ENCODE measurements around the gene NECAB3. TPM values are rescaled to one million over a fixed set of nuclear protein-coding genes. Genes with fewer than 3 reads are reported as not detected.

Gene NECAB3
- total and polyA plus RNA-seq, 2 of the 13 experiments (the other 11 are each of a cell fraction or from before 2014, with no cell fraction given): 61.5 to 65.5 TPM

DNA sequence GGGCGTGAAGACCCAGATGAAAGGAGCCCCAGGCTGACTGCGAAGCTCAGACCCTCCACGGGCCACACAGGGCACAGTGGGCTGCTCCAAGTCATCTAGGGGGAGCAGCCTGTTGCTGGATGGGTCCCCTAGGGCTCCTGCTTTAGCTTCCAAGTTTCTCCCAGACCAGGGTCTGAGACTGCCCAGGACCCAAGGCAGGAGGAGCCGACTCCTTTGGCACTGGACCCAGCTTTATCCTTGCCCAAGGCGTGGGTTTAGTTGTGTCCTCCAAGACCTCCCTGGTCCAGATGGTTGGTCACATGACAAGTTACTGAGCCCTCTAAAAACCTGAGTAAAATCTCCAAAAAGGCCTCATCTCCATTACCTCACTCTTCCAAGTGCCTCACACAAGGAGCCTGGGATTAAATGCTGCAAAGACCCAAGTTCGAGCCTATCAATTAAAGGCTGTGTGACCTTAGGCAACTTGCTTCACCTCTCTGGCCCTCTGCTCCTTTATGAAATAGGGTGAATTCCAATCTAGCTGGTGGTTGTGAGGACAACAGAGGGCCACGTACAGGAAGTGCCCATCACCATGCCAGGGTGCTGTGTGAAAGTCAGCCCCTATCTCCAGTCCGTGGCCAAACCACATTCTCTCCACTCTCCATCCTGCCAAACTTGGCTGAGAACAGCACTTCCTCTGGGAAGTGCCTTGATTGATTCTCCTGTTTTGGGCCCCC is 2.5 kb downstream of the NECAB3 start:
- 96% methylated on average over 6 of the region's 8 CpGs for WGBS (ENCODE audit: low lambda C conversion rate)
- Histone ChIP-seq H3K4me3 (replicated peaks in 1 of 3; ENCODE audit: insufficient read depth in 1 of 3, low read depth in 2 of 3, low read length in 3 of 3) (peak overlapping the region in 1 of 3 experiments; percentile 96; a peak in 1 of 6 replicates), H3K36me3 (replicated peaks in 1 of 2; ENCODE audit: control insufficient read depth in 1 of 2, insufficient read depth in 2 of 2, low read length in 2 of 2) (peaks cover 16 to 41% of the 10 kb centered on the region in 2 experiments), H3K9me3 (ENCODE audit: low read length) (no peaks in the 10 kb centered on the region), H4K20me1 (ENCODE audit: insufficient read depth, low read length) (0 out of 2 replicates have a peak, but pooled peaks cover 3% of the 10 kb centered on the region), H3K79me2 (ENCODE audit: insufficient read depth, low read length) (peaks cover 24% of the 10 kb centered on the region), H3K27me3 (ENCODE audit: control insufficient read depth in 1 of 2, insufficient read depth in 2 of 2, low read length in 2 of 2) (peaks cover 0 to 3% of the 10 kb centered on the region in 2 experiments; a peak in 1 of 5 replicates), H3K4me2 (ENCODE audit: low read depth, low read length) (peak overlapping the region; percentile 83), H3K27ac (ENCODE audit: extremely low read length, insufficient read depth, low read length) (no peak overlapping the region), H2AFZ (ENCODE audit: low read length) (no peak overlapping the region), H3K9ac (ENCODE audit: insufficient read depth, low read depth, low read length) (peak overlapping the region; percentile 7; the same call in 1 of the 2 replicates), H3K4me1 (ENCODE audit: insufficient read depth, low read length) (peaks cover 51% of the 10 kb centered on the region)
- CTCF ChIA-PET (ENCODE audit: low intra/inter-chr PET ratio, low total read pairs): no interaction called here
- no peak for DNase-seq (ENCODE audit: low spot score)
- no peak for FAIRE-seq
- intact Hi-C loops (cut with micrococcal nuclease; ENCODE audit: unreplicated experiment): loop anchor here (5.0 kb wide), 2 partner anchors 61 to 326 kb away; partner anchors contain the start of gene ZNF341
- POLR2A ChIA-PET: interaction anchor here (0.9 to 2.4 kb wide), 3 partner anchors 8 to 228 kb away, joined by 3 to 16 read pairs (median 4); partner anchors contain the start of genes CBFA2T2 and SNTA1
- in situ Hi-C loops (cut with HindIII; ENCODE audit: extremely low pct_ligation_motif_present, low pct_unique_long_range_greater_than_20kb): no loop called here
- BruUV-seq (replicated peaks): TSS peak; percentile 51
- no peak for ATAC-seq
- TF ChIP-seq SP2 (CRISPR knock-in tag; IDR thresholded peaks at IDR 0.05) (peak; percentile 39; the same call in 1 of the 2 replicates), ZNF264 (CRISPR knock-in tag; IDR thresholded peaks at IDR 0.05) (no peak), JUND (CRISPR knock-in tag; IDR thresholded peaks at IDR 0.05) (0 out of 2 replicates have a peak, but pooled peaks have one; percentile 40), YEATS4 (CRISPR knock-in tag; IDR thresholded peaks at IDR 0.05; ENCODE audit: borderline replicate concordance) (no peak), ZNF235 (CRISPR knock-in tag; IDR thresholded peaks at IDR 0.05; ENCODE audit: borderline replicate concordance) (0 out of 2 replicates have a peak, but pooled peaks have one; percentile 21), ZNF598 (CRISPR knock-in tag; IDR thresholded peaks at IDR 0.05; ENCODE audit: borderline replicate concordance) (no peak), ZBTB7A (CRISPR knock-in tag; IDR thresholded peaks at IDR 0.05) (0 out of 2 replicates have a peak, but pooled peaks have one; percentile 21), HNF4G (IDR thresholded peaks at IDR 0.05; ENCODE audit: borderline replicate concordance, low read depth, low read length) (no peak), HNF4G (CRISPR knock-in tag; IDR thresholded peaks at IDR 0.05; ENCODE audit: borderline replicate concordance, low read depth) (no peak), ZMYM3 (CRISPR knock-in tag; IDR thresholded peaks at IDR 0.05) (peak; percentile 94)
- TF ChIP-seq, protein P1, sequence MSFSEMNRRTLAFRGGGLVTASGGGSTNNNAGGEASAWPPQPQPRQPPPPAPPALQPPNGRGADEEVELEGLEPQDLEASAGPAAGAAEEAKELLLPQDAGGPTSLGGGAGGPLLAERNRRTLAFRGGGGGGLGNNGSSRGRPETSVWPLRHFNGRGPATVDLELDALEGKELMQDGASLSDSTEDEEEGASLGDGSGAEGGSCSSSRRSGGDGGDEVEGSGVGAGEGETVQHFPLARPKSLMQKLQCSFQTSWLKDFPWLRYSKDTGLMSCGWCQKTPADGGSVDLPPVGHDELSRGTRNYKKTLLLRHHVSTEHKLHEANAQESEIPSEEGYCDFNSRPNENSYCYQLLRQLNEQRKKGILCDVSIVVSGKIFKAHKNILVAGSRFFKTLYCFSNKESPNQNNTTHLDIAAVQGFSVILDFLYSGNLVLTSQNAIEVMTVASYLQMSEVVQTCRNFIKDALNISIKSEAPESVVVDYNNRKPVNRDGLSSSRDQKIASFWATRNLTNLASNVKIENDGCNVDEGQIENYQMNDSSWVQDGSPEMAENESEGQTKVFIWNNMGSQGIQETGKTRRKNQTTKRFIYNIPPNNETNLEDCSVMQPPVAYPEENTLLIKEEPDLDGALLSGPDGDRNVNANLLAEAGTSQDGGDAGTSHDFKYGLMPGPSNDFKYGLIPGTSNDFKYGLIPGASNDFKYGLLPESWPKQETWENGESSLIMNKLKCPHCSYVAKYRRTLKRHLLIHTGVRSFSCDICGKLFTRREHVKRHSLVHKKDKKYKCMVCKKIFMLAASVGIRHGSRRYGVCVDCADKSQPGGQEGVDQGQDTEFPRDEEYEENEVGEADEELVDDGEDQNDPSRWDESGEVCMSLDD (CRISPR knock-in tag; IDR thresholded peaks at IDR 0.05; ENCODE audit: borderline replicate concordance): no peak
- TF ChIP-seq, protein P2, sequence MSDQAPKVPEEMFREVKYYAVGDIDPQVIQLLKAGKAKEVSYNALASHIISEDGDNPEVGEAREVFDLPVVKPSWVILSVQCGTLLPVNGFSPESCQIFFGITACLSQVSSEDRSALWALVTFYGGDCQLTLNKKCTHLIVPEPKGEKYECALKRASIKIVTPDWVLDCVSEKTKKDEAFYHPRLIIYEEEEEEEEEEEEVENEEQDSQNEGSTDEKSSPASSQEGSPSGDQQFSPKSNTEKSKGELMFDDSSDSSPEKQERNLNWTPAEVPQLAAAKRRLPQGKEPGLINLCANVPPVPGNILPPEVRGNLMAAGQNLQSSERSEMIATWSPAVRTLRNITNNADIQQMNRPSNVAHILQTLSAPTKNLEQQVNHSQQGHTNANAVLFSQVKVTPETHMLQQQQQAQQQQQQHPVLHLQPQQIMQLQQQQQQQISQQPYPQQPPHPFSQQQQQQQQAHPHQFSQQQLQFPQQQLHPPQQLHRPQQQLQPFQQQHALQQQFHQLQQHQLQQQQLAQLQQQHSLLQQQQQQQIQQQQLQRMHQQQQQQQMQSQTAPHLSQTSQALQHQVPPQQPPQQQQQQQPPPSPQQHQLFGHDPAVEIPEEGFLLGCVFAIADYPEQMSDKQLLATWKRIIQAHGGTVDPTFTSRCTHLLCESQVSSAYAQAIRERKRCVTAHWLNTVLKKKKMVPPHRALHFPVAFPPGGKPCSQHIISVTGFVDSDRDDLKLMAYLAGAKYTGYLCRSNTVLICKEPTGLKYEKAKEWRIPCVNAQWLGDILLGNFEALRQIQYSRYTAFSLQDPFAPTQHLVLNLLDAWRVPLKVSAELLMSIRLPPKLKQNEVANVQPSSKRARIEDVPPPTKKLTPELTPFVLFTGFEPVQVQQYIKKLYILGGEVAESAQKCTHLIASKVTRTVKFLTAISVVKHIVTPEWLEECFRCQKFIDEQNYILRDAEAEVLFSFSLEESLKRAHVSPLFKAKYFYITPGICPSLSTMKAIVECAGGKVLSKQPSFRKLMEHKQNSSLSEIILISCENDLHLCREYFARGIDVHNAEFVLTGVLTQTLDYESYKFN (CRISPR knock-in tag; conservative IDR thresholded peaks at IDR 0.05): no peak
- TF ChIP-seq, protein P3, sequence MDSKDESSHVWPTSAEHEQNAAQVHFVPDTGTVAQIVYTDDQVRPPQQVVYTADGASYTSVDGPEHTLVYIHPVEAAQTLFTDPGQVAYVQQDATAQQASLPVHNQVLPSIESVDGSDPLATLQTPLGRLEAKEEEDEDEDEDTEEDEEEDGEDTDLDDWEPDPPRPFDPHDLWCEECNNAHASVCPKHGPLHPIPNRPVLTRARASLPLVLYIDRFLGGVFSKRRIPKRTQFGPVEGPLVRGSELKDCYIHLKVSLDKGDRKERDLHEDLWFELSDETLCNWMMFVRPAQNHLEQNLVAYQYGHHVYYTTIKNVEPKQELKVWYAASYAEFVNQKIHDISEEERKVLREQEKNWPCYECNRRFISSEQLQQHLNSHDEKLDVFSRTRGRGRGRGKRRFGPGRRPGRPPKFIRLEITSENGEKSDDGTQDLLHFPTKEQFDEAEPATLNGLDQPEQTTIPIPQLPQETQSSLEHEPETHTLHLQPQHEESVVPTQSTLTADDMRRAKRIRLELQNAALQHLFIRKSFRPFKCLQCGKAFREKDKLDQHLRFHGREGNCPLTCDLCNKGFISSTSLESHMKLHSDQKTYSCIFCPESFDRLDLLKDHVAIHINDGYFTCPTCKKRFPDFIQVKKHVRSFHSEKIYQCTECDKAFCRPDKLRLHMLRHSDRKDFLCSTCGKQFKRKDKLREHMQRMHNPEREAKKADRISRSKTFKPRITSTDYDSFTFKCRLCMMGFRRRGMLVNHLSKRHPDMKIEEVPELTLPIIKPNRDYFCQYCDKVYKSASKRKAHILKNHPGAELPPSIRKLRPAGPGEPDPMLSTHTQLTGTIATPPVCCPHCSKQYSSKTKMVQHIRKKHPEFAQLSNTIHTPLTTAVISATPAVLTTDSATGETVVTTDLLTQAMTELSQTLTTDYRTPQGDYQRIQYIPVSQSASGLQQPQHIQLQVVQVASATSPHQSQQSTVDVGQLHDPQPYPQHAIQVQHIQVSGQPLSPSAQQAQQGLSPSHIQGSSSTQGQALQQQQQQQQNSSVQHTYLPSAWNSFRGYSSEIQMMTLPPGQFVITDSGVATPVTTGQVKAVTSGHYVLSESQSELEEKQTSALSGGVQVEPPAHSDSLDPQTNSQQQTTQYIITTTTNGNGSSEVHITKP (CRISPR knock-in tag; IDR thresholded peaks at IDR 0.05; ENCODE audit: low read depth): no peak
